ENCODE data around the gene ARFIP1. TPM values are rescaled to one million over a fixed set of nuclear protein-coding genes. Genes with fewer than 3 reads are reported as not detected.

ARFIP1 gene
- total and polyA plus RNA-seq, 2 of the 8 experiments (the other 6 are each of a cell fraction or from before 2014, with no cell fraction given): 13.5 to 38.0 TPM

GRCh38 chr4:152824561-152824960 is 44.8 kb downstream of the ARFIP1 start:
- no peak overlapping the region for H4K5ac ChIP-seq (ENCODE audit: insufficient read length, low read depth, low read length)
- ChIA-PET POLR2A (ENCODE audit: partially characterized antibody) (no interaction called here), CTCF (ENCODE audit: partially characterized antibody) (no interaction called here)
- H3K9ac ChIP-seq (replicated peaks in 1 of 4; ENCODE audit: extremely low read depth in 1 of 4, low read depth in 3 of 4, low read length in 3 of 4): no peak overlapping the region
- H4K20me1 ChIP-seq (replicated peaks in 1 of 2; ENCODE audit: control insufficient read depth in 1 of 2, insufficient read depth in 2 of 2, low read length in 2 of 2): no peaks in the 10 kb centered on the region
- H4K91ac ChIP-seq (replicated peaks; ENCODE audit: insufficient read length, low read length): no peak overlapping the region
- no peaks in the 10 kb centered on the region for H3K27me3 ChIP-seq (replicated peaks in 1 of 4; ENCODE audit: control insufficient read depth in 3 of 4, extremely low read depth in 1 of 4, insufficient read depth in 3 of 4, low read length in 3 of 4)
- no peaks in the 10 kb centered on the region for H3K79me2 ChIP-seq (ENCODE audit: control insufficient read depth in 1 of 2, insufficient read depth in 2 of 2, low read length in 2 of 2)
- no peak overlapping the region for H2BK12ac ChIP-seq (ENCODE audit: low read depth, low read length)
- no peak overlapping the region for H3K4me2 ChIP-seq (ENCODE audit: insufficient read depth in 1 of 2, low read depth in 2 of 2, low read length in 2 of 2)
- H2AK5ac ChIP-seq (ENCODE audit: low read depth, low read length): no peak overlapping the region
- H2BK20ac ChIP-seq (ENCODE audit: low read length): no peak overlapping the region
- FAIRE-seq: no peak
- no peak overlapping the region for H4K8ac ChIP-seq (ENCODE audit: extremely low read depth, insufficient read depth, low read length)
- H3K18ac ChIP-seq (ENCODE audit: extremely low read depth, low read length): no peak overlapping the region
- 91% methylated on average over 2 of the region's 2 CpGs; no CpG with 5 or more reads in 1 of the 2 experiments for WGBS, 2 experiments (ENCODE audit: extremely low coverage in 1 of 2, insufficient coverage in 1 of 2, insufficient read length in 1 of 2, insufficient replicate concordance in 2 of 2, low coverage in 1 of 2, low lambda C conversion rate in 2 of 2, missing lambda C conversion rate in 1 of 2)
- no peaks in the 10 kb centered on the region; the same call in 1 of the 2 replicates for H3K79me1 ChIP-seq (ENCODE audit: low read depth, low read length)
- H2BK15ac ChIP-seq (ENCODE audit: low read length): no peak overlapping the region
- H2AFZ ChIP-seq (ENCODE audit: low read length): no peak overlapping the region
- TF ChIP-seq TBP (IDR thresholded peaks at IDR 0.05; ENCODE audit: low read depth, low read length) (no peak), NANOG (IDR thresholded peaks at IDR 0.05; ENCODE audit: insufficient read depth, low read depth, low read length, poor library complexity, severe bottlenecking) (no peak), EGR1 (IDR thresholded peaks at IDR 0.05; ENCODE audit: borderline replicate concordance, low read depth, low read length) (no peak), RBBP5 (IDR thresholded peaks at IDR 0.05; ENCODE audit: borderline replicate concordance, low read depth, low read length) (no peak), KDM4A (IDR thresholded peaks at IDR 0.05; ENCODE audit: low read depth, low read length, severe bottlenecking) (no peak), MAX (IDR thresholded peaks at IDR 0.05) (no peak), SIN3A (conservative IDR thresholded peaks at IDR 0.05 in 1 of 2, IDR thresholded peaks at IDR 0.05 in 1 of 2; ENCODE audit: low read depth in 1 of 2, low read length in 2 of 2) (no peak), NRF1 (IDR thresholded peaks at IDR 0.05; ENCODE audit: low read depth, low read length) (no peak)
- H3K36me3 ChIP-seq (ENCODE audit: control insufficient read depth in 2 of 4, insufficient read depth in 4 of 4, low read length in 3 of 4): peaks cover 0 to 7% (median 0%) of the 10 kb centered on the region in 4 experiments; a peak in 2 of 8 replicates
- no peak overlapping the region for H3K23ac ChIP-seq (ENCODE audit: insufficient read length)
- DNase-seq (ENCODE audit: low read depth in 1 of 2, low spot score in 2 of 2): no peak
- H3K9me3 ChIP-seq (ENCODE audit: insufficient read depth in 2 of 2, low read depth in 1 of 2, low read length in 1 of 2): peaks cover 0 to 9% of the 10 kb centered on the region in 2 experiments; a peak in 1 of 4 replicates
- no peak overlapping the region for H3K56ac ChIP-seq (replicated peaks; ENCODE audit: insufficient read length, low read depth, low read length)
- H3K4me1 ChIP-seq (replicated peaks in 1 of 4; ENCODE audit: control insufficient read depth in 3 of 4, insufficient read depth in 4 of 4, low read length in 3 of 4): no peaks in the 10 kb centered on the region
- H3K14ac ChIP-seq (ENCODE audit: insufficient read length): no peak overlapping the region
- H3K4me3 ChIP-seq (ENCODE audit: extremely low read depth in 1 of 4, insufficient read depth in 2 of 4, low read depth in 3 of 4, low read length in 4 of 4): no peak overlapping the region
- H2BK5ac ChIP-seq (ENCODE audit: low read depth, low read length): no peak overlapping the region
- H3K27ac ChIP-seq (ENCODE audit: low read depth, low read length): no peak overlapping the region
- H3K23me2 ChIP-seq (ENCODE audit: low read depth, low read length): no peaks in the 10 kb centered on the region
- H3K4ac ChIP-seq (replicated peaks; ENCODE audit: insufficient read length, low read depth, low read length): no peak overlapping the region
- no peak overlapping the region for H2BK120ac ChIP-seq (replicated peaks; ENCODE audit: low read depth, low read length)
